ENCODE measurements around the gene PSMG4. TPM values are rescaled to one million over a fixed set of nuclear protein-coding genes. Genes with fewer than 3 reads are reported as not detected.

The PSMG4 gene
- total and polyA plus RNA-seq, 7 experiments from 2014 or later, result 15.6 to 81.7 (median 42.5) TPM

DNA sequence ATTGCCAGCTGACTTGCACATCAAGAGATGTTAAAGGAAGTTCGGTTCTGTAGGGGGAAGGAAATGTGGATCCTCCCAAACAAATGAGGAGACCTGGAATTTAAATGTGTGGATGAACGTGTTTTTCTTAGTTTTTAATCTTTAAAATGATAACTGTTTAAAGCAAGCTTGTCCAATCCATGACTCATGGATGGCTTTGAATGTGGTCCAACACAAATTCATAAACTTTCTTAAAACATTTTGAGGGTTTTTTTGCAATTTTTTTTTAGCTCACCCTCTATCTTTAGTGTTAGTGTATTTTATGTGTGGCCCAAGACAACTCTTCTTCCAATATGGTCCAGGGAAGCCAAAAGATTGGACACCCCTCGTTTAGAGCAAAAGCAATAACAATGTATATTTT is 43.8 kb upstream of the PSMG4 start:
- Mint-ChIP-seq H3K9me3 (no peaks in the 10 kb centered on the region), H3K36me3 (no peaks in the 10 kb centered on the region), H3K4me1 (no peaks in the 10 kb centered on the region), H3K27me3 (peaks cover 27 to 56% (median 35%) of the 10 kb centered on the region in 5 donors), H3K4me3 (no peak overlapping the region), H3K27ac (no peak overlapping the region)
- ChIA-PET CTCF (interaction anchor here (0.6 to 0.7 kb wide), 3 partner anchors 193 to 528 kb away, joined by 3 to 4 read pairs (median 3); no protein-coding TSS in a partner anchor), POLR2A (no interaction called here)
- no peaks in the 10 kb centered on the region for H3K4me1 ChIP-seq (ENCODE audit: control insufficient read depth in 2 of 2, insufficient read depth in 2 of 2, low read length in 2 of 2)
- intact Hi-C loops (cut with micrococcal nuclease), result no loop called here
- H3K4me3 ChIP-seq (ENCODE audit: low read length), result no peak overlapping the region
- H3K27ac ChIP-seq (ENCODE audit: low read depth, low read length), result no peak overlapping the region
- DNase-seq (no peak), ATAC-seq (no peak)
- H3K9me3 ChIP-seq (ENCODE audit: control insufficient read depth in 2 of 3, low read length in 3 of 3), result no peaks in the 10 kb centered on the region
- no peaks in the 10 kb centered on the region for H3K36me3 ChIP-seq (ENCODE audit: control insufficient read depth in 2 of 3, insufficient read depth in 3 of 3, low read length in 3 of 3)
- peaks cover 0 to 3% of the 10 kb centered on the region in 2 donors for H3K27me3 ChIP-seq (ENCODE audit: control insufficient read depth in 2 of 2, insufficient read depth in 2 of 2, low read length in 2 of 2)

DNA sequence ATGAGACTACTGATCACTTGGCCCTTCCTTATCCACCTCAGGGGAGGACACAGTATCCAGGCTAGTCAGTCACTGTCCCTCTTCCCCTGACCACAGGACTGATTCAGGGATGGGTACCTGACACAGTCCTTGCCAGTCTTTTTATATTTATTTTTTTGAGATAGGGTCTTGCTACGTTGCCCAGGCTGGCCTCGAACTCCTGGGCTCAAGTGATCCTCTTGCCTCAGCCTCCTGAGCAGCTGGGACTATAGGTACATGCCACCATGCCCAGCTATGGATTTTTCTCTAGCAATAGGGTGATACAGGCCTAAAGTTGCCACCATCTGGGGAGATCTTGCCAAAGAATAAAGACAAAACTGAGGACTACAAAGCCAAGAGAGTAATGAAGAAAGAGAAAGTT is 41.5 kb upstream of the PSMG4 start:
- H3K4me1 Mint-ChIP-seq, result no peaks in the 10 kb centered on the region
- ChIA-PET CTCF (no interaction called here), POLR2A (no interaction called here)
- H3K36me3 Mint-ChIP-seq, result no peaks in the 10 kb centered on the region
- H3K9me3 ChIP-seq (ENCODE audit: control insufficient read depth in 2 of 3, low read length in 3 of 3), result no peaks in the 10 kb centered on the region
- DNase-seq (no peak), ATAC-seq (no peak)
- no peak overlapping the region for H3K4me3 Mint-ChIP-seq
- peaks cover 0 to under 1% of the 10 kb centered on the region in 2 donors for H3K27me3 ChIP-seq (ENCODE audit: control insufficient read depth in 2 of 2, insufficient read depth in 2 of 2, low read length in 2 of 2)
- no peak overlapping the region for H3K27ac Mint-ChIP-seq
- H3K36me3 ChIP-seq (ENCODE audit: control insufficient read depth in 2 of 3, insufficient read depth in 3 of 3, low read length in 3 of 3), result no peaks in the 10 kb centered on the region
- H3K9me3 Mint-ChIP-seq, result peaks cover 0 to 8% (median 0%) of the 10 kb centered on the region in 11 donors
- H3K4me3 ChIP-seq (ENCODE audit: low read length), result no peak overlapping the region
- H3K27me3 Mint-ChIP-seq, result peaks cover 24 to 63% (median 32%) of the 10 kb centered on the region in 5 donors
- H3K27ac ChIP-seq (ENCODE audit: low read depth, low read length), result no peak overlapping the region
- H3K4me1 ChIP-seq (ENCODE audit: control insufficient read depth in 2 of 2, insufficient read depth in 2 of 2, low read length in 2 of 2), result no peaks in the 10 kb centered on the region
- intact Hi-C loops (cut with micrococcal nuclease), result no loop called here

DNA sequence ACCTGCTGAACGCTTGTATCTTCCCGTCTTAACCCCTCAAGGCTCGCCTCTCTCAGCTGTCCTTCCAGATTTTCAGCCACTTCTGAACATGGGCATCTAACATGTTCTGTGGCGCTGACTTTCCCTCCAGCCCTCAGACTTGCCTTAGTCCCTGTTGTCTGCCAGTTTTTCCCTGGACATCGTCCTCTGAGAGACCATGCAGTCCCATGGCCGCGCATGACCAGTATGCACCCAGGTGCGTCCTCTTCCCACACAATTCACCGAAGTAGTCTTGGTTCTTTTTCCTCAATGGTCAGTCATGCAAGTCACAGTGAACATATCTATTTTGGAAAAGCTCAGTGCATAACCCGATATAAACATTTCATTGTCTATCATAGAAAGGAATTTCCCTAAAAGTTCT is 40.5 kb upstream of the PSMG4 start:
- H3K27ac Mint-ChIP-seq, result no peak overlapping the region
- Histone ChIP-seq H3K4me3 (ENCODE audit: low read length) (no peak overlapping the region), H3K9me3 (ENCODE audit: control insufficient read depth in 2 of 3, low read length in 3 of 3) (no peaks in the 10 kb centered on the region), H3K36me3 (ENCODE audit: control insufficient read depth in 2 of 3, insufficient read depth in 3 of 3, low read length in 3 of 3) (no peaks in the 10 kb centered on the region), H3K27me3 (ENCODE audit: control insufficient read depth in 2 of 2, insufficient read depth in 2 of 2, low read length in 2 of 2) (no peaks in the 10 kb centered on the region), H3K27ac (ENCODE audit: low read depth, low read length) (no peak overlapping the region), H3K4me1 (ENCODE audit: control insufficient read depth in 2 of 2, insufficient read depth in 2 of 2, low read length in 2 of 2) (no peaks in the 10 kb centered on the region)
- no peaks in the 10 kb centered on the region for H3K36me3 Mint-ChIP-seq
- CTCF ChIA-PET, result no interaction called here
- H3K9me3 Mint-ChIP-seq, result peaks cover 0 to 9% (median 0%) of the 10 kb centered on the region in 11 donors
- H3K27me3 Mint-ChIP-seq, result peaks cover 21 to 62% (median 27%) of the 10 kb centered on the region in 5 donors
- ATAC-seq (no peak), DNase-seq (no peak)
- H3K4me1 Mint-ChIP-seq, result no peaks in the 10 kb centered on the region
- POLR2A ChIA-PET, result no interaction called here
- no peak overlapping the region for H3K4me3 Mint-ChIP-seq
- intact Hi-C loops (cut with micrococcal nuclease), result no loop called here

DNA sequence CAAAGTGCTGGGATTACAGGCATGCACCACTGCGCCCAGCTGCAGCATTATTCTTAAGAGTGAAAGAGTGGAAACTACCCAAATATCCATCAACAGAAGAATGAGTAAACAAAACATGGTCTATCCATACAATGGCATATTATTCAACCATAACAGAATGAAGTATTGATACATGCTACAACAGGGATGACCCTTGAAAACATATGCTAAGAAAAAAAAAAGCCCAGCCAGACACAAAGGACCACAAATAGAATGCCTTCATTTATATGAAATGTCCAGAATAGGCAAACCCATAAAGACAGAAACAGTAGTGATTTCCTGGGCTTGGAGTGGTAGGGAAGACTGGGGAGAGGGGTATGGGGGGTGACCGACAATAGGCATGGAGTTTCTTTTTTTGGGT is 38.4 kb upstream of the PSMG4 start:
- Histone ChIP-seq H3K4me3 (ENCODE audit: low read length) (no peak overlapping the region), H3K27ac (ENCODE audit: low read depth, low read length) (no peak overlapping the region), H3K27me3 (ENCODE audit: control insufficient read depth in 2 of 2, insufficient read depth in 2 of 2, low read length in 2 of 2) (no peaks in the 10 kb centered on the region), H3K36me3 (ENCODE audit: control insufficient read depth in 2 of 3, insufficient read depth in 3 of 3, low read length in 3 of 3) (no peaks in the 10 kb centered on the region), H3K4me1 (ENCODE audit: control insufficient read depth in 2 of 2, insufficient read depth in 2 of 2, low read length in 2 of 2) (no peaks in the 10 kb centered on the region), H3K9me3 (ENCODE audit: control insufficient read depth in 2 of 3, low read length in 3 of 3) (no peaks in the 10 kb centered on the region)
- intact Hi-C loops (cut with micrococcal nuclease), result no loop called here
- ATAC-seq (no peak), DNase-seq (no peak)
- H3K9me3 Mint-ChIP-seq, result peaks cover 0 to 9% (median 0%) of the 10 kb centered on the region in 11 donors
- peaks cover 25 to 62% (median 35%) of the 10 kb centered on the region in 5 donors for H3K27me3 Mint-ChIP-seq
- no peaks in the 10 kb centered on the region for H3K36me3 Mint-ChIP-seq
- H3K4me3 Mint-ChIP-seq, result no peak overlapping the region
- POLR2A ChIA-PET, result no interaction called here
- H3K27ac Mint-ChIP-seq, result no peak overlapping the region
- CTCF ChIA-PET, result no interaction called here
- no peaks in the 10 kb centered on the region for H3K4me1 Mint-ChIP-seq

DNA sequence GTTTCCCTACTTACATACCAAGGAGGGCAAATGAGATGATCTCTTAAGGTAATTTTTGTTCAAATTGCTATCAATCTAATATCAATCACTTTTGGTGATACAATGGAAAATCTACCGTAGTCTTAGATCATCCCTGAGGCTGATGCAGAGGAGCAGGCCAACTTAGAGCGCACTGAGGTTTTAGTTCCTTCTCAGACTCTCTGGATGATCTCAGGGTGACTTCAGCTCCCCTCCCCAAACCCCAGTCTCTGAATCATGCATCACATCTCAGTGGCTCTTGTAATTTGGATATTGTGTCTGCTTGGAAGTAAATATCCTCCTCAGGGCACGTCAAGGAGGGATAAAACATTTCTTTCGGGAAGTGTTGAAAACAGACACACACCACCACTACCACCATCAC is 37.2 kb upstream of the PSMG4 start:
- H3K27me3 Mint-ChIP-seq, result peaks cover 24 to 65% (median 38%) of the 10 kb centered on the region in 5 donors
- CTCF ChIA-PET, result no interaction called here

DNA sequence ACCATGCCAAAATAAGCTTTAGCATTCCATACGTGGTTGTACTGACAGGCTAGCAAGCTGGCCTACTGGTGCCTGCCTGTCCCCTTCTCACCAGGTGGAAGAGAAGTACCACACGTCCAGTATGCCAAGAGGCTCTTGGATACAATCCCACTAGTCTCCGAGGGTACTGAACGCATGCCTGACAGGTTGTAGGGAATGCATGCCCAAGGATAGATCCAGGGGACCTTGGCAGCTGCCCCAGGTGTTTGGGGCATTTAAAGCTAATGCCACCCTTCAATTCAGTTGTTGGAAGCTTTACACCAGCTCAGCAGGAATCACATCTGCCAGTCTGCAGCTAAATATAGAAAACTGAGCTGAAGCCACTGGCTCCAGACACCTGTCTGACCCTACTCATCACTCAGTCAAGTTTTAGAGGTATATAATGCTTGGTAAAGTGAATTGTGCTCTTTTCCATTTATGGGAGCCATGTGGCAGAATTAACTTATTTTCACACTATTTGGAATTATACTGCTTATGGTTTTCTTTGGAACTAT is 36.2 kb upstream of the PSMG4 start:
- H3K36me3 ChIP-seq (ENCODE audit: control insufficient read depth in 2 of 3, insufficient read depth in 3 of 3, low read length in 3 of 3), result no peaks in the 10 kb centered on the region
- H3K27me3 ChIP-seq (ENCODE audit: control insufficient read depth in 2 of 2, insufficient read depth in 2 of 2, low read length in 2 of 2), result peaks cover 3 to 5% of the 10 kb centered on the region in 2 donors
- H3K27me3 Mint-ChIP-seq, result peaks cover 23 to 64% (median 40%) of the 10 kb centered on the region in 5 donors
- H3K4me3 ChIP-seq (ENCODE audit: low read length), result no peak overlapping the region
- H3K36me3 Mint-ChIP-seq, result no peaks in the 10 kb centered on the region
- no peak overlapping the region for H3K27ac ChIP-seq (ENCODE audit: low read depth, low read length)
- DNase-seq (no peak), ATAC-seq (no peak)
- intact Hi-C loops (cut with micrococcal nuclease), result no loop called here
- no peak overlapping the region for H3K4me3 Mint-ChIP-seq
- ChIA-PET CTCF (no interaction called here), POLR2A (no interaction called here)
- H3K27ac Mint-ChIP-seq, result no peak overlapping the region
- H3K9me3 Mint-ChIP-seq, result peaks cover 0 to 9% (median 0%) of the 10 kb centered on the region in 11 donors
- peaks cover 10% of the 10 kb centered on the region in 2 donors for H3K4me1 ChIP-seq (ENCODE audit: control insufficient read depth in 2 of 2, insufficient read depth in 2 of 2, low read length in 2 of 2)
- H3K9me3 ChIP-seq (ENCODE audit: control insufficient read depth in 2 of 3, low read length in 3 of 3), result no peaks in the 10 kb centered on the region
- peaks cover 0 to 12% (median 5%) of the 10 kb centered on the region in 7 donors for H3K4me1 Mint-ChIP-seq

More for the DNA sequence above, 37.2 kb upstream of the PSMG4 start:
- ATAC-seq (no peak), DNase-seq (no peak)
- no peaks in the 10 kb centered on the region for H3K36me3 Mint-ChIP-seq
- H3K27me3 ChIP-seq (ENCODE audit: control insufficient read depth in 2 of 2, insufficient read depth in 2 of 2, low read length in 2 of 2), result peaks cover 2 to 3% of the 10 kb centered on the region in 2 donors
- peaks cover under 1 to 1% of the 10 kb centered on the region in 2 donors for H3K4me1 ChIP-seq (ENCODE audit: control insufficient read depth in 2 of 2, insufficient read depth in 2 of 2, low read length in 2 of 2)
- no peaks in the 10 kb centered on the region for H3K9me3 ChIP-seq (ENCODE audit: control insufficient read depth in 2 of 3, low read length in 3 of 3)
- H3K27ac ChIP-seq (ENCODE audit: low read depth, low read length), result no peak overlapping the region
- peaks cover 0 to 6% (median 2%) of the 10 kb centered on the region in 7 donors for H3K4me1 Mint-ChIP-seq
- POLR2A ChIA-PET, result no interaction called here
- H3K36me3 ChIP-seq (ENCODE audit: control insufficient read depth in 2 of 3, insufficient read depth in 3 of 3, low read length in 3 of 3), result no peaks in the 10 kb centered on the region
- H3K9me3 Mint-ChIP-seq, result peaks cover 0 to 9% (median 0%) of the 10 kb centered on the region in 11 donors
- intact Hi-C loops (cut with micrococcal nuclease), result no loop called here
- H3K4me3 Mint-ChIP-seq, result no peak overlapping the region
- H3K27ac Mint-ChIP-seq, result peak overlapping the region in 1 of 9 donors; percentile 13
- H3K4me3 ChIP-seq (ENCODE audit: low read length), result no peak overlapping the region

DNA sequence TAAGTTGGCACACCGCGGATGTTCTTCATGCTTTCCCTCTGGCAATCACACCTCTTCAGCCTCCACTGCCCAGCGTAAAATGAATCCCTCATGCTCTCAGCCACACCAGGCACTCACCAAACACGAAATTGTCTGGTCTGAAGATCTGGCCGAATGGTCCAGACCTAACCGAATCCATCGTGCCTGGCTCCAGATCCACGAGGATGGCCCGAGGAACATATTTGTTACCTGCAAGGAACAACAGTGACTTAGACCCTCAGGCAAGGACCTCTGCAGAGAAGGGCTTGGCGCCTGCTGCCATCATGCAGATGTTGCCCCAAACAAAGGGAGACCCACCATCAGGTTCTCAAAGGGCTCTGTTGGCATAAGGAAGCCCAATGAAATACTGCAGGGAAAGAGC is 32.7 kb upstream of the PSMG4 start:
- intact Hi-C loops (cut with micrococcal nuclease), result loop anchor here in 1 of 2 donors (5.0 kb wide), 1 partner anchor 64 kb away; no protein-coding TSS in a partner anchor
- Histone ChIP-seq H3K9me3 (ENCODE audit: control insufficient read depth in 2 of 3, low read length in 3 of 3) (no peaks in the 10 kb centered on the region), H3K27ac (ENCODE audit: low read depth, low read length) (no peak overlapping the region), H3K4me3 (ENCODE audit: low read length) (no peak overlapping the region), H3K27me3 (ENCODE audit: control insufficient read depth in 2 of 2, insufficient read depth in 2 of 2, low read length in 2 of 2) (peaks cover 23 to 34% of the 10 kb centered on the region in 2 donors), H3K36me3 (ENCODE audit: control insufficient read depth in 2 of 3, insufficient read depth in 3 of 3, low read length in 3 of 3) (no peaks in the 10 kb centered on the region), H3K4me1 (ENCODE audit: control insufficient read depth in 2 of 2, insufficient read depth in 2 of 2, low read length in 2 of 2) (peaks cover 34 to 38% of the 10 kb centered on the region in 2 donors)
- Mint-ChIP-seq H3K4me1 (peaks cover 19 to 45% (median 32%) of the 10 kb centered on the region in 7 donors), H3K9me3 (peaks cover 0 to 9% (median 2%) of the 10 kb centered on the region in 11 donors), H3K27me3 (peaks cover 32 to 69% (median 57%) of the 10 kb centered on the region in 5 donors), H3K4me3 (peak overlapping the region in 7 of 10 donors; percentile 35 to 92 (median 72)), H3K27ac (no peak overlapping the region), H3K36me3 (peaks cover 0 to 1% (median 0%) of the 10 kb centered on the region in 5 donors)
- CTCF ChIA-PET, result no interaction called here
- POLR2A ChIA-PET, result no interaction called here
- DNase-seq (no peak), ATAC-seq (no peak)

All from naive thymus-derived CD4-positive, alpha-beta T cell (primary cell).